GM21526 (cell line): Measurements from ENCODE around the gene RAB3B.
"Not testable (repeated sequence)": the region's sequence is repeated elsewhere in the genome, so short reads cannot be mapped to it uniquely, and the experiment has no call there.

ENCODE experiments used
- ATAC-seq: cut with Tn5 transposase; IDR thresholded peaks from one replicate; pipeline ENCODE4 v1.9.1; 2021; ENCODE audit warnings: moderate library complexity; ENCODE audit not compliant: unreplicated experiment, low FRiP score

Gene RAB3B

GRCh38 chr1:51989582-51990477, 670 bp downstream of the RAB3B start:
- ATAC-seq, result no peak

DNA sequence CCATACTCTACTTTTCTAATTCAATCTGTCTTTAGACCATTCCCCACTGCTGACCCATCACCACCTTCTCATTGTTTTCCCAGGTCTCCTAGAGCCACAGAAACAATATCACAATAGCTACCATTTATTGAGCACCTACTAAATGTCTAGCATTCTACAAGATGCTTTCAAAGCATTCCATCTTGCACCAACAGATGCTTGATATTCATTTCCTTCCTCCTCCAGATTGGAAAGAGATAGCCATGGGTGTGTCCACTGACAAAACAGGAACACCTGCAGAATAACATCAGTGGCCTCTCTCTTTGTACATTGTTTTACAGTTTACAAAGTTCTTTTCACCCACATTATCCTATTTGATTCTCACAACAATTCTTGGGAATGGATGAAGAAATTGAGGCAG, 2.2 kb downstream of the RAB3B start:
- ATAC-seq, result no peak

GRCh38 chr1:51986718-51987117, 3.8 kb downstream of the RAB3B start:
- no peak for ATAC-seq

DNA sequence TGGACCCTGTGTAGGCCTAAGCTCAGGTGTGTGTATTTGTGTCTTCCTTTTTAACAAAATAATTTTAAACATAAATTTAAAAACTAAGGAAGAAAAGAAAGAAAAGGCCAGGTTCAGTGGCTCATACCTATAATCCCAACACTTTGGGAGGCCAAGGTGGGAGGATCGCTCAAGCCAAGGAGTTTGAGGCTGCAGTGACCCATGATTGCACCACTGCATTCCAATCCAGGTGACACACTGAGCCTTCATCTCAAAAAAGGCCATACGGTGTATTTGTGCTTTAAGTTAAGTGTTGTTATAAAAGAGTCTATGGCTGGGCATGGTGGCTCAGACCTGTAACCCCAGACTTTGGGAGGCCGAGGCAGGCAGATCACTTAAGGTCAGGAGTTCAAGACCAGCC, 8.3 kb downstream of the RAB3B start:
- no peak for ATAC-seq

GRCh38 chr1:51981555-51981954, 8.9 kb downstream of the RAB3B start:
- no peak for ATAC-seq

- no peak for ATAC-seq
Measured at GRCh38 chr1:51978099-51978498, 12.4 kb downstream of the RAB3B start.

- ATAC-seq, result no peak
Measured at GRCh38 chr1:51976846-51977602, 13.5 kb downstream of the RAB3B start.

DNA sequence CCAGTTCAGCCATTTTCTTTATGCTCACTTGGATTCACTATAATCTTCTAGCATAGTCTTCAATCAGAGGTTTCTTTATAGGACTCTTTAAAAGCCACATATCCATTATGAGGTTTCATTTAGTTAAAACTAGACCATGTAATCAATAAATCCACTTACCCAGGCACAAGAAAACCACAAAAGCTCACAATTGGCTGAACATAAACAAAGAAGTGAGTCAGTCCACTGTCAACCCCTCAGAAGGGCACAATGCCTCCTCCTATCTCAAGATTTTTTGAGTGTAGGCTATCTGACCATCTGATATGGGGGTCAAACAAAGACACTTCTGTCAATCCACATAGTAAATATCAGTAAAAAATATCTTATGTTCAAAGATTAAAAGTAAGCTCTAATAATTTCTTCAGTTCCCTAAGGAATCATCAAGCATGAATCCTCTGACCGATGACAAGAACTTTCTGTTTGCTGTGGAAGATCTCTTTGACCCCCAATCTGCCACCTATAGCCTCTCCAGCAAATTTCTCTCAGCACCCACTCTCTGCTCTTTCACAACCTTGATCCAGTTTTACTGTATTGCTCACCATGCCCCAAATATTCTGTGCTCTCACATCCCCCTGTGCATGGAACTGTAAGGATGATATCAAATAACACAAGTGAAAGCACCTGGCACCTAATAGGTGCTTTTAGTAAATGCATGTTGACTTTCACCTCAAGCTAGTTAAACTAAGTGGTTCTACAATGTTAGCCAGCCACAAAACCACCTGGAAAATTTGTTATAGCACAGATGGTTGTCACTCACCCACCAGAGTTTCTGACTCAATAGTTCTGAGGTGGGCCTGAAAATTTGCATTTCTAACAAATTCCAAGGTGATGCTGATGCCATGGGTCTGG, 16.7 kb downstream of the RAB3B start:
- no peak for ATAC-seq

- ATAC-seq, result no peak
Measured at GRCh38 chr1:51969038-51969705, 21.3 kb downstream of the RAB3B start.

GRCh38 chr1:51968632-51969031, 21.9 kb downstream of the RAB3B start:
- ATAC-seq, result no peak

- not testable (repeated sequence) for ATAC-seq
Measured at GRCh38 chr1:51967213-51967791, 23.2 kb downstream of the RAB3B start.

- no peak for ATAC-seq
Measured at GRCh38 chr1:51966559-51966958, 23.9 kb downstream of the RAB3B start.

- ATAC-seq, result no peak
Measured at GRCh38 chr1:51964309-51964696, 26.2 kb downstream of the RAB3B start.

DNA sequence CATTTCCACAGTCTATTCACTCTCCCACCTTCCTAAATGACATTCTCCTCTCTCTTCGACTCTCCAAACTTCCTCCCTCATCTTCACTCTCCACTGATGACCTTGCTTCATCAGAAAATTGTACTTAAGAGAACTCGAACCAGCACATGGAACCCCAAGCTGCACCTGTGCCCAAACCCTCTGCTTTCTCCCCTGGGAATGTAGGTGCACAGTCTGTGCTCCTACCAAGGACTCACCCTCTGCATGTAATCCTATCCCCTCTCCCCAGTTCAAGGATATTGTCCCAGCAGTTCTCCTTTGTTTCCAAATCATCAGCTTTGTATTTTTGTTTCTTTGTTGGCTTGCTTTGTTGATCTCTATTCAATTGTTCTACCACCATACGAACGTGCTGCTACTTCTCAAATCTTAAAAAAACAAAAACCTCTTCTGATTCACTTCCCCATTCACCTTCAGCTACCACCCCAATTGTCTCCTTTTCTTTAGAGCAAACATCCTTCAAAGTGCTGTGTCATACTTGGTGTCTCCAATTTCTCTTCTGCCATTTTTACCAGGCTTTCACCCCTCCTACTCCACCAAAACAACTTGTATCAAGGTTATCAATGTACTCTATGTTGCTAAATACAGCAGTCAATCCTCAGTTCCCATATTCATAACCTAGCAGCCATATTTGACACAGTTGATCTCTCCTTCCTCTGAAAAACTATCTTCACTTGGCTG, 26.8 kb downstream of the RAB3B start:
- no peak for ATAC-seq

DNA sequence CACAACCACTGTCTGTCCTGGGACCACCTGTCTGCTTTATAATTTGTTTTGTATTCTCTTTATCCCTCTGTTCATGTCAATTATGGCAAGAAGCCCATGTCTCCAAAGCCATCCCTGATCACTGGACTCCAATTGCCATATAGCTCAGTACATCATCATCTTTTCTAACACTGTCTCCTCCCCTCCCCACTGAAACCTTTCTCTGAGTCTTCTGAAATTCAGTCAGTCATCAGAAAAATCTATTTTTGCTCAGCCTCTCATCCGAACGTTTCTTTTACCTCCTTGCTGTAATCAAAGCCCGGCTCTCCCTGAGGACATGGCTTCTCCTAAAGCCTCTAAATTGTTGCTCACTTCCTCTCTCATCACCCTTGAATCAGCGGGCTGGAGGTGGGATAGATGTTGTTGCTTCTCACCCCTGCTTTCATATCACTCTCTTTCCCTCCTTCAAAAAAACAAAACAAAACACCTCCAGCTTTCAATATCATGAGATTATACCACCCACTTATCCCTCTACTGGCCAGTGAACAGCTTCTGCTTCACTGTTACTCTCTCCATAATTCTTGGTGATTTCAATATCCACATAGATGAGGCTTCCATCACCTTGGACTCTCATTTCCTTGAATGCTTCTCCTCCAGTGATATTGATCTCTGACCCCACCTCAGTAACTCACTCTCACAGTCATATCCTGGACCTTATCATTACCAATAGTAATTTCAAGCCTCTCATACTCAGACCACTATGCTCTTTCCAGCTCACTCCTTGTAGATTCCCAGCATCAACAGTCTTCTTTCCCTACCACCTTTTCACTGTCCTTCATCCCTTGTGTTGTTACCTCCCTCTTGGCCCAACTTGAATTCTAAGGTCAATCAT, 27.8 kb downstream of the RAB3B start:
- ATAC-seq, result no peak

GRCh38 chr1:51961954-51962353, 28.5 kb downstream of the RAB3B start:
- ATAC-seq, result no peak

GRCh38 chr1:51961231-51961630, 29.3 kb downstream of the RAB3B start:
- ATAC-seq, result no peak

DNA sequence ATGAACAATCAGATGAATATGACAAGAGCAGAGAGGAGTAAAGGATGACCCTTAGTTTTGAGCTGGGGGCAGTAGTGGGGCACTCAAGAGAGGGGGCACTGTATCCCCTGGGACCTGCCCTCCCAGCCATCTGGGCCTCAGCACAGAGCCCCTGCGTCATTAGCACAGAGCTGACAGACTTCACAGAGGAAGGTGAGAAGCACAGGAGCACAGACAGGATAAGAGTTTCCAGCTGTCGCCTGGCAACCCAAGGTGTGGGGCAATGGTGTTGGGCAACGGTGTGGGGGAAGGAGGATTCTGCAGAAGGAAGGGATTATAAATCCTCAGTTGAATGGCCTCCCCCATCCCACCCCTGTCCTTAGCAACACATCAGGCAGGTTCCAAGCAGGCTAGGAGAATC, 30.2 kb downstream of the RAB3B start:
- ATAC-seq, result no peak
